LHCN-M2 (cell line): ENCODE results near the gene GBA2. TPM values are rescaled to one million over a fixed set of nuclear protein-coding genes. Genes with fewer than 3 reads are reported as not detected.

Experiments
- DNase-seq: peaks from one replicate; pipeline ENCODE4 v3.0.0-alpha.2; 2012; ENCODE audit warnings: low read depth
- total RNA-seq: library from RNA; depleted of rRNA; stranded (reverse); fragments of >200 nt; gene quantifications from 2 replicates; pipeline ENCODE4 v1.2.3, GENCODE V29; 2014; rRNA removed

GBA2 gene
- total RNA-seq, 1 experiment from 2014 or later: 29.9 TPM

- no peak for DNase-seq
Measured at GRCh38 chr9:35695943-35696401, 53.1 kb downstream of the GBA2 start.

GRCh38 chr9:35691757-35692301 is 57.2 kb downstream of the GBA2 start:
- no peak for DNase-seq

- DNase-seq: no peak
Measured at GRCh38 chr9:35691334-35691650, 57.7 kb downstream of the GBA2 start.

- peak; percentile 73 for DNase-seq
Measured at GRCh38 chr9:35690614-35691333, 58.3 kb downstream of the GBA2 start.

GRCh38 chr9:35690294-35690613 is 58.8 kb downstream of the GBA2 start:
- DNase-seq: no peak

- peak; percentile 89 for DNase-seq
Measured at GRCh38 chr9:35689542-35690293, 59.3 kb downstream of the GBA2 start, which contains the start of gene TPM2. TPM2 (minus strand) TSS chr9:35689925; CDS start chr9:35689817, 108 bp downstream.

GRCh38 chr9:35688558-35689541 is 60.2 kb downstream of the GBA2 start:
- DNase-seq: peak; percentile 91

- peak; percentile 51 for DNase-seq
Measured at GRCh38 chr9:35687972-35688557, 61.0 kb downstream of the GBA2 start.

- DNase-seq: no peak
Measured at GRCh38 chr9:35687306-35687705, 61.7 kb downstream of the GBA2 start.

Other genes with a start within 250 kb of the GBA2 start
- gene TESK1, start 144.0 kb downstream of the GBA2 start, total RNA-seq: 21.7 and 26.8 TPM in 2 replicates
- gene CD72, start 130.8 kb downstream of the GBA2 start, total RNA-seq: 1.2 and 1.4 TPM in 2 replicates
- 0.26 and 0.63 TPM in 2 replicates for gene SIT1, start 98.3 kb downstream of the GBA2 start, total RNA-seq
- gene RMRP, start 91.2 kb downstream of the GBA2 start, total RNA-seq: 5,651 and 6,728 TPM in 2 replicates
- gene CCDC107, start 90.9 kb downstream of the GBA2 start, total RNA-seq: 11.1 and 13.3 TPM in 2 replicates
- 4.4 and 4.5 TPM in 2 replicates for gene ARHGEF39, start 84.0 kb downstream of the GBA2 start, total RNA-seq
- gene CA9, start 75.3 kb downstream of the GBA2 start, total RNA-seq: 2.4 and 3.8 TPM in 2 replicates
- 1,008 and 1,115 TPM in 2 replicates for gene TPM2, start 59.3 kb downstream of the GBA2 start, total RNA-seq
- gene TLN1, start 17.0 kb downstream of the GBA2 start, total RNA-seq: 356 and 415 TPM in 2 replicates
- 87.9 and 108 TPM in 2 replicates for gene CREB3, start 16.6 kb downstream of the GBA2 start, total RNA-seq
- 13.5 and 17.4 TPM in 2 replicates for gene RGP1, start 59 bp upstream of the GBA2 start, total RNA-seq
- not detected in 2 replicates for gene MSMP, start 5.0 kb upstream of the GBA2 start, total RNA-seq
- 14.5 and 23.0 TPM in 2 replicates for gene NPR2, start 42.4 kb upstream of the GBA2 start, total RNA-seq
- 0.98 and 1.4 TPM in 2 replicates for gene SPAG8, start 63.0 kb upstream of the GBA2 start, total RNA-seq
- 22.8 and 33.0 TPM in 2 replicates for gene HINT2, start 65.8 kb upstream of the GBA2 start, total RNA-seq
- gene FAM221B, start 79.5 kb upstream of the GBA2 start, total RNA-seq: not detected in 2 replicates
- gene TMEM8B, start 80.0 kb upstream of the GBA2 start, total RNA-seq: 2.8 and 3.6 TPM in 2 replicates
- gene OR13J1, start 121.2 kb upstream of the GBA2 start, total RNA-seq: not detected in 2 replicates
- 1.5 and 2.1 TPM in 2 replicates for gene HRCT1, start 157.0 kb upstream of the GBA2 start, total RNA-seq
- 0.17 and 0.38 TPM in 2 replicates for gene SPAAR, start 160.3 kb upstream of the GBA2 start, total RNA-seq
- not detected in 2 replicates for gene OR2S2, start 208.9 kb upstream of the GBA2 start, total RNA-seq